Left lobe of liver (tissue), 2 donors: ENCODE data around the gene GATA2. TPM values are rescaled to one million over a fixed set of nuclear protein-coding genes. Genes with fewer than 3 reads are reported as not detected.

Experiments used
- ATAC-seq: fragments of 200-7000 bp; cut with Tn5 transposase; one replicate; pipeline ENCODE4 v1.9.1; 2020; ENCODE audit warnings: mild to moderate bottlenecking, moderate library complexity
- DNase-seq: peaks from one replicate; pipeline ENCODE4 v3.0.0-alpha.2; 2020; ENCODE audit warnings: low spot score
- total RNA-seq: library from RNA; stranded (reverse); gene quantifications from one replicate; pipeline ENCODE4 v1.2.1, GENCODE V29; 2021
- donor health status: DM: no; HTN: no; CAD: no; lungs with moderate emphysema.
- donor health status: DM: no; HTN: yes; CAD: no.

The GATA2 gene
- total RNA-seq, 1 donor from 2014 or later, result 1.3 TPM

GRCh38 chr3:128439226-128439625 is 53.8 kb downstream of the GATA2 start:
- no peak for ATAC-seq

GRCh38 chr3:128438488-128439072 is 54.4 kb downstream of the GATA2 start:
- ATAC-seq (no peak), DNase-seq (no peak)

More at GRCh38 chr3:128439226-128439625, 53.8 kb downstream of the GATA2 start:
- no peak for DNase-seq

GRCh38 chr3:128436214-128436613 is 56.8 kb downstream of the GATA2 start:
- ATAC-seq, result no peak

GRCh38 chr3:128435561-128435960 is 57.4 kb downstream of the GATA2 start:
- DNase-seq, result no peak
- no peak for ATAC-seq

More at GRCh38 chr3:128436214-128436613, 56.8 kb downstream of the GATA2 start:
- no peak for DNase-seq

- no peak for ATAC-seq
- DNase-seq, result no peak
Observed at GRCh38 chr3:128435058-128435457, 57.9 kb downstream of the GATA2 start.

- no peak for DNase-seq
Observed at GRCh38 chr3:128434524-128434923, 58.5 kb downstream of the GATA2 start.

GRCh38 chr3:128433837-128434165 is 59.2 kb downstream of the GATA2 start:
- DNase-seq, result no peak
- ATAC-seq, result no peak

More at GRCh38 chr3:128434524-128434923, 58.5 kb downstream of the GATA2 start:
- ATAC-seq, result no peak

- no peak for ATAC-seq
- DNase-seq, result no peak
Observed at GRCh38 chr3:128432971-128433836, 59.8 kb downstream of the GATA2 start.

- ATAC-seq (peak; percentile 28), DNase-seq (no peak)
Observed at GRCh38 chr3:128432301-128432970, 60.6 kb downstream of the GATA2 start.

GRCh38 chr3:128431803-128432300 is 61.1 kb downstream of the GATA2 start:
- DNase-seq, result no peak

GRCh38 chr3:128430731-128431130 is 62.3 kb downstream of the GATA2 start:
- ATAC-seq (no peak), DNase-seq (no peak)

More at GRCh38 chr3:128431803-128432300, 61.1 kb downstream of the GATA2 start:
- no peak for ATAC-seq

GRCh38 chr3:128430301-128430700 is 62.7 kb downstream of the GATA2 start:
- DNase-seq (no peak), ATAC-seq (no peak)

GRCh38 chr3:128429751-128430150 is 63.2 kb downstream of the GATA2 start:
- DNase-seq, result no peak

More at GRCh38 chr3:128429751-128430150, 63.2 kb downstream of the GATA2 start:
- no peak for ATAC-seq

Other genes with a start within 250 kb of the GATA2 start
- gene DNAJB8, start 26.3 kb downstream of the GATA2 start, total RNA-seq, result not detected
- gene RPN1, start 157.6 kb upstream of the GATA2 start, total RNA-seq, result 198 TPM
- 103 TPM for gene RAB7A, start 233.0 kb upstream of the GATA2 start, total RNA-seq